GM12801 (cell line): ENCODE data around the gene SWSAP1.

Experiments used
- TF ChIP-seq, protein P1 (sequence below): IDR thresholded peaks from one replicate; pipeline ENCODE4 v1.5.1; 2011; ENCODE audit warnings: control low read depth; ENCODE audit not compliant: insufficient read length; ENCODE audit errors: extremely low read depth

SWSAP1 gene, protein sequence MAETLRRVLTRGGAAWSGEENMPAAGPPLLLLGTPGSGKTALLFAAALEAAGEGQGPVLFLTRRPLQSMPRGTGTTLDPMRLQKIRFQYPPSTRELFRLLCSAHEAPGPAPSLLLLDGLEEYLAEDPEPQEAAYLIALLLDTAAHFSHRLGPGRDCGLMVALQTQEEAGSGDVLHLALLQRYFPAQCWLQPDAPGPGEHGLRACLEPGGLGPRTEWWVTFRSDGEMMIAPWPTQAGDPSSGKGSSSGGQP

DNA sequence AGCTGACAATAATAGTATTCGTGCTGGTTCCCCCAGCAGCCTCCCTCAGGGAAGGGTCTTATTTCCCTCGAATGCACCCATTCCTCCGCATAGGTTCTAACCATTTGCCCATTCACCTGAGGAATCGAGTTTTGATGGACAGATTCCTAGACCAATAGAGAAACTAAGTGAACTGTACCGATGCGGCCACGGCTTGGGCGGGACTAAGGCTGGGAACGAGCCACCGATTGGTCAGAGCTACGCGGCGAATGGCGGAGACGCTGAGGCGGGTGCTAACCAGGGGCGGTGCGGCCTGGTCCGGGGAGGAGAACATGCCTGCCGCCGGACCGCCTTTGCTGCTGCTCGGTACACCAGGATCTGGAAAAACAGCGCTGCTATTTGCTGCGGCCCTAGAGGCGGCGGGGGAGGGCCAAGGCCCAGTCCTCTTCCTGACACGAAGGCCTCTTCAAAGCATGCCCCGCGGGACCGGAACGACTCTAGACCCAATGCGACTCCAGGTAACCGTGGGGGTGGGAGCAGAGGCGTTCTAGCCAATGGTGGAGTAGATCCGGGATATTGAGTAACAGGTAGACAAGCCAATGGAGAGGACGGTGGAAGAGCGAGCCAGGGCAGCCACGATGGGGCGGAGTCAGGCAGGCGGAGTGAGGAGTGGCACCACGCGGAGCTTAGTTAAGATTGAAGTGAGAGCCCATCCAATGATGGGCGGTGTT, at the start of gene SWSAP1:
Gene SWSAP1, plus strand, starts transcription at position 234 of the 710 bp plus-strand sequence. Its CDS starts 15 bp downstream, at position 249.
- TF ChIP-seq, protein P1, sequence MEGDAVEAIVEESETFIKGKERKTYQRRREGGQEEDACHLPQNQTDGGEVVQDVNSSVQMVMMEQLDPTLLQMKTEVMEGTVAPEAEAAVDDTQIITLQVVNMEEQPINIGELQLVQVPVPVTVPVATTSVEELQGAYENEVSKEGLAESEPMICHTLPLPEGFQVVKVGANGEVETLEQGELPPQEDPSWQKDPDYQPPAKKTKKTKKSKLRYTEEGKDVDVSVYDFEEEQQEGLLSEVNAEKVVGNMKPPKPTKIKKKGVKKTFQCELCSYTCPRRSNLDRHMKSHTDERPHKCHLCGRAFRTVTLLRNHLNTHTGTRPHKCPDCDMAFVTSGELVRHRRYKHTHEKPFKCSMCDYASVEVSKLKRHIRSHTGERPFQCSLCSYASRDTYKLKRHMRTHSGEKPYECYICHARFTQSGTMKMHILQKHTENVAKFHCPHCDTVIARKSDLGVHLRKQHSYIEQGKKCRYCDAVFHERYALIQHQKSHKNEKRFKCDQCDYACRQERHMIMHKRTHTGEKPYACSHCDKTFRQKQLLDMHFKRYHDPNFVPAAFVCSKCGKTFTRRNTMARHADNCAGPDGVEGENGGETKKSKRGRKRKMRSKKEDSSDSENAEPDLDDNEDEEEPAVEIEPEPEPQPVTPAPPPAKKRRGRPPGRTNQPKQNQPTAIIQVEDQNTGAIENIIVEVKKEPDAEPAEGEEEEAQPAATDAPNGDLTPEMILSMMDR: no peak

DNA sequence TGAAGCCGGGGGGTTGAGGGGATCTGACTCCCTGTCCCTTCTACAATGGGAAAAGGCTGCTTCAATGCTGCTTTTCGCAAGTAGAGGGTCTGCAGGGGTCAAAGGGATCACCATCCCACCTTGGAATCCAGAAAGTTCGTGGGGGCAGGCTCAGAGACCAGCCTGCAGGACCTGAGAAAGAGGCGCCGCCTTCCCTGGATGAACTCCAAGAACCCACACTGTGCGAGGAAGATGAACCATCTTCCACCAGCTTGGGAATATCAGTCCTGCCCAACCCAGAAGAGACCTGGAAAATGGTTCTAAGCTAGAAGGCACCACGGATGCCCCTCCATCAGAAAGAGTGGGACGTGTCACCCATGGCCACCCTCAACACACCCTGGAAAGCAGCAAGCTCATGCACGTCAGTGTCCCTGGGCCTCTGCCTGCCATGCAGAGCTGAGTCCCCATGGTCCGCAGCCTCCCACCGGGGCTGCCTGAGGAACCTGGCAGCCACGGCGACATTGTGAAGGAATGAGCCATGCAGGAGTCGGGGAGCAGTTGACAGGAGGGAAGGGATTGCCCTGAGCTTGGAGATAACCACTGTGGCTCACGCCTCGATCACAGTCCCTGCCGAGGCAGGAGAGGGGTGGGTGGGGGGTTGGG, 49.6 kb upstream of the SWSAP1 start:
- TF ChIP-seq, protein P1: no peak

DNA sequence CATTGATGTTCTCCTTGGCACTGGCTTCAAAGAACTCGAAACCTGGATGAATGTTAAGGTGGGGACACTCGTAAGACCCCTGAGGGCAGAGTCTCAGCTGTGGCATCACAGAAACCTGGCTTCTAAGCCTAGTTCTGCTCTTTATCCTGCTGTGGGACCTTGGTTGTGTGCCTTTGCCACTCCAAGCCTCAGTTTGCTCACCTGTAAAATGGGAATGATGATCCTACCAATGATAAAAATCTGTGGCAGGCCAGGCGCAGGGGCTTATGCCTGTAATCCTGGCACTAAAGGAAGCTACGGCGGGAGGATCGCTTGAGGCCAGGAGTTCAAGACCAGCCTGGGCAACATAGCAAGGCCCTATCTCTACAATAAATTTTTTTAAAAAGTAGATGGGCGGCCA, 48.9 kb upstream of the SWSAP1 start:
- TF ChIP-seq, protein P1: no peak

DNA sequence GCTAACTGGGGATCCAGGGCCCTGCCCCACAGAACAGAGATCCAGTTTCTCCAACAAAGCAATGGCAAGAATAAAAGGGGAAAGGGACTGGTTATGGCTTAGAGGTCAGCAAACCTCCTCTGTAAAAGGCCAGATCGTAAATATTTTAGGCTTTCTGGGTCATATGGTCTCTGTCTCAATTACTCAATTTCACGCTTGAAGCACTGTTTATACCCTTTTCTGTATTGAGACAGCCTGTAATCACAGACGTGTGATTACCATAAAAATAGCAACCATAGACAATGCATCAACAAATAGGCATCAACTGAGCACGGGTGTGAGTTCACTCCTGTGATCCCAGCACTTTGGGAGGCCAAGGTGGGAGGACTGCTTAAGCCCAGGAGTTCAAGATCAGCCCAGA, 44.3 kb upstream of the SWSAP1 start:
- TF ChIP-seq, protein P1: no peak

DNA sequence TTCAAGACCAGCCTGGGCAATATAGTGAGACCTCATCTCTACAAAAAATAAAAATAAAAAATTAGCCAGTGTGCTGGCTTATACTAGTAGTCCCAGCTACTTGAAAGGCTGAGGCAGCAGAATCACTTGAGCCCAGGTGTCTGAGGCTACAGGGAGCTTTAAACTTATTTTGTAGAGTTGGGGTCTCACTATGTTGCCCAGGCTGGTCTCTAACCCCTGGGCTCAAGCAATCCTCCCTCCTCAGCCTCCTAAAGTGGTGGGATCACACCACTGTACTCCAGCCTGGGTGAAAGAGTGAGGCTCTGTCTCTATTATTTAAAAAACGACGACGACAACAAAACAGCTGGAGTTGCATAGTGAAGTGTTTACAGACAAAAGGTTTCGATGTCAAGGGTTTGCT, 43.0 kb upstream of the SWSAP1 start:
- TF ChIP-seq, protein P1: no peak

DNA sequence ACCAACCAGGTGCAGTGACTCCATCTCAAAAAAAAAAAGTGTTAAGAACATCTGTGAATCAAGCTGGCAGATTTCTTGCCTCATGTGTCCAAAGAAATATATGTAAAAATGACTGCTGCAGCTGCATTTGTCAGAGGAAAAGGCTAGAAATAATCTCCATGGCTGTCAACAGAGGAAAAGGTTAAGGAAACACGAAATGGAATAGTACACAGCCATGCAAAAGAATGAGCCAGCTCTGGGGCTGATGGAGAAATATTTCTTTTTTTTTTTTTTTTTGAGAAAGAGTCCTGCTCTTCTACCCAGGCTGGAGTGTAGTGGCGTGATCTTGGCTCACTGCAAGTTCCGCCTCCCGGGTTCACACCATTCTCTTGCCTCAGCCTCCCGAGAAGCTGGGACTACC, 41.6 kb upstream of the SWSAP1 start:
- TF ChIP-seq, protein P1: no peak

DNA sequence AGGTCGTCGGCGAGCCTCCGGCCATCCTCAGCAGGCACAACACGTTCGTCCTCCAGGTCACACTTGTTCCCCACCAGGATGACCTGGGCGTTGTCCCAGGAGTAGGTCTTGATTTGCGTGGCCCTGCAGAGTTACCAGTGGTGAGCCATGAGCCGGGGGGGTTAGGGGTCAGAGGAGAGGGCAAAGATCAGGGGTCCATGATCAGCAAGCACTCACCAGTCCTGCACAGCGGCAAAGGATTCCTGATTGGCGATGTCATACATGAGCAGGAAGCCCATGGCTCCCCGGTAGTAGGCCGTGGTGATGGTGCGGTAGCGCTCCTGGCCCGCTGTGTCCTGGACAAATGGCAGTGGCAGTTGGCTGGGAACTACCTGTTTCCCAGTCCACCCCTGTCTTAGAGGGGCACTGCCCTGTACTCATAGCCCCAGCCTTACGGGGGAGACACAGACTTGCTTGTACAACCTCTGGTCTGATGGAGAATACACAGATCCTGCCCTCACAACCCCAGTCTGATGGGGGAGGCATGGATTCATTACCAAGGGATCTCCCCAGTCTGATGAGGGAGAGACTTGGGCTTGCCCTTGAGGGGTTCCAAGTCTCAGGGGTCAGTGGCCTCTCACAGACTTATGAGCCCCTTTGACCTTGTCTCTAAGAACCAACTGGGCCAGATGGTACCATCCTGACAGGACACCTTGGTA, 38.9 kb upstream of the SWSAP1 start:
- TF ChIP-seq, protein P1: no peak
